Upper lobe of left lung (tissue), 4 donors: ENCODE data around the gene MUC2.

Experiments
- POLR2A ChIP-seq, 4 donors: fragments of 450-650 bp; IDR thresholded peaks; one replicate each; pipeline ENCODE4 v1.5.1; 2016 to 2017; ENCODE audit warnings: antibody characterized with exemption in 4 of 4, mild to moderate bottlenecking in 2 of 4
- TF ChIP-seq, protein P1 (sequence below), 6 experiments: fragments of 450-650 bp in 4 of 6; fragments of 200-600 bp in 2 of 6; sonication (generic) in 2 of 6; IDR thresholded peaks; one replicate each; pipeline ENCODE4 v1.5.1; 2016 to 2019; ENCODE audit warnings: antibody characterized with exemption in 6 of 6

GRCh38 chr11:1041936-1042608, 32.6 kb upstream of the MUC2 start:
- TF ChIP-seq, protein P1, sequence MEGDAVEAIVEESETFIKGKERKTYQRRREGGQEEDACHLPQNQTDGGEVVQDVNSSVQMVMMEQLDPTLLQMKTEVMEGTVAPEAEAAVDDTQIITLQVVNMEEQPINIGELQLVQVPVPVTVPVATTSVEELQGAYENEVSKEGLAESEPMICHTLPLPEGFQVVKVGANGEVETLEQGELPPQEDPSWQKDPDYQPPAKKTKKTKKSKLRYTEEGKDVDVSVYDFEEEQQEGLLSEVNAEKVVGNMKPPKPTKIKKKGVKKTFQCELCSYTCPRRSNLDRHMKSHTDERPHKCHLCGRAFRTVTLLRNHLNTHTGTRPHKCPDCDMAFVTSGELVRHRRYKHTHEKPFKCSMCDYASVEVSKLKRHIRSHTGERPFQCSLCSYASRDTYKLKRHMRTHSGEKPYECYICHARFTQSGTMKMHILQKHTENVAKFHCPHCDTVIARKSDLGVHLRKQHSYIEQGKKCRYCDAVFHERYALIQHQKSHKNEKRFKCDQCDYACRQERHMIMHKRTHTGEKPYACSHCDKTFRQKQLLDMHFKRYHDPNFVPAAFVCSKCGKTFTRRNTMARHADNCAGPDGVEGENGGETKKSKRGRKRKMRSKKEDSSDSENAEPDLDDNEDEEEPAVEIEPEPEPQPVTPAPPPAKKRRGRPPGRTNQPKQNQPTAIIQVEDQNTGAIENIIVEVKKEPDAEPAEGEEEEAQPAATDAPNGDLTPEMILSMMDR (IDR thresholded peaks at IDR 0.05), result no peak
- TF ChIP-seq POLR2A (IDR thresholded peaks at IDR 0.05), result no peak
